LNCaP clone FGC (cell line): ENCODE data around the gene UBASH3A.

Source experiments
- DNase-seq: peaks from one replicate; pipeline ENCODE4 v3.0.0-alpha.2; 2011; ENCODE audit warnings: low read depth
- H3K4me3 ChIP-seq: 2 replicates; pipeline ENCODE4 v1.5.1; 2011; ENCODE audit warnings: mild to moderate bottlenecking, low read depth, low read length, control low read depth
- CTCF ChIP-seq: IDR thresholded peaks from 2 replicates; pipeline ENCODE4 v1.5.1; 2012; ENCODE audit warnings: mild to moderate bottlenecking; ENCODE audit not compliant: control insufficient read depth, insufficient read depth; ENCODE audit errors: extremely low read depth

UBASH3A gene

GRCh38 chr21:42409366-42409765 lies 5.7 kb downstream of the UBASH3A start:
- no peak for DNase-seq
- no peak overlapping the region for H3K4me3 ChIP-seq
- TF ChIP-seq CTCF = no peak

- TF ChIP-seq CTCF = 0 out of 2 replicates have a peak, but pooled peaks have one; percentile 15
- no peak for DNase-seq
- no peak overlapping the region for H3K4me3 ChIP-seq
Observed at GRCh38 chr21:42411197-42411869, 7.6 kb downstream of the UBASH3A start.

- no peak for TF ChIP-seq CTCF
- H3K4me3 ChIP-seq = no peak overlapping the region
- DNase-seq = no peak
Observed at GRCh38 chr21:42411891-42412635, 8.4 kb downstream of the UBASH3A start.

GRCh38 chr21:42412636-42412933 lies 8.9 kb downstream of the UBASH3A start:
- DNase-seq = no peak
- no peak for TF ChIP-seq CTCF
- H3K4me3 ChIP-seq = no peak overlapping the region

GRCh38 chr21:42413093-42413492 lies 9.4 kb downstream of the UBASH3A start:
- no peak for TF ChIP-seq CTCF

GRCh38 chr21:42413500-42413899 lies 9.8 kb downstream of the UBASH3A start:
- no peak for TF ChIP-seq CTCF
- H3K4me3 ChIP-seq = no peak overlapping the region
- no peak for DNase-seq

More at GRCh38 chr21:42413093-42413492, 9.4 kb downstream of the UBASH3A start:
- DNase-seq = no peak
- no peak overlapping the region for H3K4me3 ChIP-seq
